GOT3 (cell line): ENCODE data around the gene MUC13.

Source experiments
- DNase-seq: peaks from one replicate; lab custom pipeline; 2025; ENCODE audit warnings: mixed read lengths; lab: John Stamatoyannopoulos, UW

Gene MUC13

GRCh38 chr3:124950026-124950425 lies 15.5 kb upstream of the MUC13 start:
- no peak for DNase-seq

DNA sequence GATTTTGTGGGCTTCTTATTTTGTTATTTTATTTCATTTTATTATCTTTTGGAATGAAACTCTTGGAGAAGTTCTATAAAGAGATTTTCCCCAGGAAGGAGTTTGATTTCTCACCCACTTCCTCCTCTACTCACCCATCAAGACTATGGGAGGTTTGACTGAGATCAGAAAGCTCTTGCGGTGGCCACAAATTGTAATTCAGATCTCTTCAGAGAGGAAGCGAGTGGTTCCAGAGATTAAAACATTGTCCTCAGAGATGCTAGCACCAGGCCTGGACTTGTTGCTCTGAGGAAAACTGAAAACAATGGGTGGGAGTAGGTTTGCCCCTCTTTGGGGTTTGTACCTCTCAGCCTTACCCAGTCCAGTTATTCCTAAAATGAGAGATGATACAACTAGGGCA lies 8.1 kb upstream of the MUC13 start:
- no peak for DNase-seq

- DNase-seq = no peak
These were observed 7.2 kb upstream of the MUC13 start for GRCh38 chr3:124941771-124942170.

- no peak for DNase-seq
These were observed 5.1 kb upstream of the MUC13 start for GRCh38 chr3:124939661-124940060.

DNA sequence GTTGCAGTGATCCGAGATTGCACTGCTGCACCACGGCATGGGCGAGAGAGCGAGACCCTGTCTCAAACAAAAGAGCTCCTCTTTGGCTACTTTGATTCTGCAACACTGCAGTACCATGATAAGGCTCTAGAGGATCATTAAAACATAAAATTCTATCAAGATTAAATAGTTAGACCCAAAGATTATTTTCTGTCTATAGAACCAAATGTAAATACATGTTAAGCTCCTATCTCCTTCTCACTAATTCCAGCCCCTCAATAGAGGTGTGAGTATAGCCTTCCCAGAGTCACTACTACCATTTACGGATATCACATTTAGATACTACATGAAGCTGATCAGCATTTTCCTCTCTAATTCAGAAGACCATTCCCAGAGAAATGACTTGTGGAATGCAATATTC lies 4.3 kb upstream of the MUC13 start:
- DNase-seq = no peak

DNA sequence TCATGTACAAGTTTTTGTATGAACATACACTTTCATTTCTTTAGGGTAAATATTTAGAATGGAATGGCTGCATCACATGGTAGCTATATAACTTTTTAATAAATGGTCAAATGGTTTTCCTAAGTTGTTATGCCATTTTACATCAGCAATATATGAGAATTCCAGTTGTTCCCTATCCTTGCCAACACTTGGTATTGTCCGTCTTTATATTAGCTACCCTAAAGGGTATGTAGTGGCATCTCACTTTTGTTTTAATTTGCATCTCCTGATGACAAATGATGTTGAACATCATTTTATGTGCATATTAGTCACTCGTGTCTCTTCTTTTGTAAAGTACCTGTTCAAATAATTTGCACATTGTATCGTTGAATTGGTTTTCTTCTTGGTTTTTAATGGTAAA lies 2.5 kb upstream of the MUC13 start:
- no peak for DNase-seq

- DNase-seq = no peak
These were observed 1.4 kb upstream of the MUC13 start for GRCh38 chr3:124935794-124936542.

- DNase-seq = no peak
These were observed 713 bp upstream of the MUC13 start for GRCh38 chr3:124935264-124935663.

- DNase-seq = no peak
These were observed 6.0 kb downstream of the MUC13 start for GRCh38 chr3:124928333-124929202.

- no peak for DNase-seq
These were observed 6.9 kb downstream of the MUC13 start for GRCh38 chr3:124927574-124928045.

DNA sequence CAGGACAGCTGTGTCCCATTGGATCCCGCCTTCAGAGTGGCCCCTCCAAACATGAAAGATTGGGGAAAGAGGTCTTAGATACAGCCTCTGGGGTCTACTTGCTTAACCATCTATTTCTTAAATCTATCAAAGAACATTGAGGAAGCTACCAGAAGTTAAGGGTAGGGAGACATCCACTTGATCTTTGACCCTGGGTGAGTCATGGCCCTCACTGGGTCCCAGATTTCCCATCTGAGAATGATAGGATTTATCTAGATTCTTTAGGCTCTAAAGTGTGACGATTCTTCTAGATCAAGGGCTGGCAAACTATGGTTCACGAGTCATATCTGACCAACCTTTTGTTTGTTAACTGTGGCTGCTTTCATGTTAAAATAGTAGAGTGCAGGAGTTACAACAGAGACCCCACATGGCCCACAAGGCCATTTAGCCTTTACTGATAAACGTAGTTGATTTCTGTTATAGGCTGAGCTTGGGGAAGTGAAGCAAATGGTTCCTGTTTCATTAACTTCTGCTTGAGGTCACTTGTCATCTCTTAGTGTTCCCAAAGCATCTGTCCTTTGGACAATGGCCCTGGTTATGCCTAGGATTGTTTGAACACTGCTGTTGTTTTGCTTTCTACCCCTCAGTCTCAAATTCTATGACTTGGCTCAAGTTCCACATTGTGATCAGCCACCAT lies 8.0 kb downstream of the MUC13 start:
- no peak for DNase-seq

GRCh38 chr3:124924741-124925140 lies 9.8 kb downstream of the MUC13 start:
- DNase-seq = no peak

GRCh38 chr3:124923833-124924232 lies 10.7 kb downstream of the MUC13 start:
- DNase-seq = no peak

DNA sequence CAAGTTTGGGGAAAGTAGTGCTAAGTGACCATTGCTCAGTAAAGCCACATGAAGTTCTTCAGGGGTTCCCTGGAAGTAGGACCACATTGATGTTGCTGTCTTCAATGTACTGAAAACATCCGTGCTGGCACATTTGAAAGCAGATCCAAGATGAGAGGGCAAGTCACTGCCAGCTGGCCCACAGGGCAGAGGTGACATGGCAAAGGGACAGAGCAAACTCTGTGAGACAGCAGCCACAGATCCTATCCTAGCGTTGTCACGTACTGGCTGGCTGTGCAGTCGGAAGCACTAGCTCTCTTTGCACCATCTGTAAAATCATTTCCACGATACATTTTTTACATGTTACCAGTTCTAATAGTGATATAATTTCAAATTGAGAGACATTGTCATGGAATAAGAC lies 13.8 kb downstream of the MUC13 start:
- DNase-seq = no peak

GRCh38 chr3:124919756-124920155 lies 14.8 kb downstream of the MUC13 start:
- no peak for DNase-seq

DNA sequence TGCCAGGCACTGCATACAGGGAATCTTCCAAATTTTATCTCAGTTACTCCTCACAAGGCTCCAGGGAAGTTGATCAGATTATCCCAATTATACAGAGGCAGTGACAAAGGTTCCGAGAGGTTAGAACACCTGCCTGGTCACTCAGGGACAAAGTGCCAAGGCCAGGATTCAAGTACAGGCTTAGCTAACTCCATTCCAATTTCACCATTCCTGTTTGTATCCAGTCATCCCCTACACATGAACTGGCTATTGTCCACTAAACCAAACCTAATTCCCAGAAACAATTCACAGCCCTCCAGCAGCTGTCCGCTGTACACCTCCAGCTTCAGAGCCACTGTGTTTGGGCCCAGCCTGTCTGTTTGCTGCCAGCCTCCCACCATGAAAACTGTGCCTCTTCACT lies 16.0 kb downstream of the MUC13 start:
- DNase-seq = no peak

- DNase-seq = no peak
These were observed 17.6 kb downstream of the MUC13 start for GRCh38 chr3:124916837-124917409.

DNA sequence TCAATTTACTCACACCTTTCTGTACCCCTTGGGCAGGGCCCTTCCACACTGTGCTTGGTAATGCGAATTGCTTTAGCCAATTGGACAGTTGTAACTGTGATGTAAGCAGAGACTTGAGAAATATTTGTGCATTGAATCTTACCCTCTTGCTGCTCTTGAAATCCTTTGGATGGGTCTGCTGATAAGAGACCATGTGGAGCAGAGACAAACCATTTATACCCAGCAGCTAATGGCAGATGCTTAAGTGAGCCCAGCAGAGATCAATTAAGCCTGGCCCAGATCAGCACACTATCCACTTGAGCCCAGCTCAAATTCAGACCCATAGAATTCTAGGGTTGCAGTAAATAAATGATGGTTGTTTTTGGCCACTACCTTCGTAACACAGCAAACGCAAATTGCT lies 19.3 kb downstream of the MUC13 start:
- no peak for DNase-seq

GRCh38 chr3:124907957-124908356 lies 26.6 kb downstream of the MUC13 start:
- no peak for DNase-seq

- DNase-seq = no peak
These were observed 29.6 kb downstream of the MUC13 start for GRCh38 chr3:124904835-124905492.

- DNase-seq = no peak
These were observed 30.4 kb downstream of the MUC13 start for GRCh38 chr3:124903896-124904834.
